HEK293T (cell line): ENCODE results near the gene TIPARP.

Experiments
- BHLHE40 ChIP-seq: fragments of 450-650 bp; IDR thresholded peaks from 2 replicates; pipeline ENCODE4 v1.6.1; 2016; ENCODE audit warnings: mild to moderate bottlenecking, moderate library complexity, borderline replicate concordance
- ELF4 ChIP-seq: fragments of 450-650 bp; IDR thresholded peaks from 2 replicates; pipeline ENCODE4 v1.6.1; 2017; ENCODE audit warnings: antibody characterized with exemption
- FOXM1 ChIP-seq: fragments of 450-650 bp; IDR thresholded peaks from 2 replicates; pipeline ENCODE4 v1.6.1; 2017; ENCODE audit warnings: mild to moderate bottlenecking, borderline replicate concordance
- L3MBTL2 ChIP-seq: fragments of 450-650 bp; conservative IDR thresholded peaks from 2 replicates; pipeline ENCODE4 v1.6.1; 2016; ENCODE audit warnings: mild to moderate bottlenecking
- LEF1 ChIP-seq: fragments of 450-650 bp; IDR thresholded peaks from 2 replicates; pipeline ENCODE4 v1.6.1; 2017; ENCODE audit warnings: mild to moderate bottlenecking, borderline replicate concordance
- NFRKB ChIP-seq: fragments of 450-650 bp; IDR thresholded peaks from 2 replicates; pipeline ENCODE4 v1.6.1; 2016; ENCODE audit warnings: mild to moderate bottlenecking, moderate library complexity
- PKNOX1 ChIP-seq: fragments of 450-650 bp; IDR thresholded peaks from 2 replicates; pipeline ENCODE4 v1.6.1; 2016
- SP1 ChIP-seq: fragments of 450-650 bp; IDR thresholded peaks from 2 replicates; pipeline ENCODE4 v1.6.1; 2017
- SUZ12 ChIP-seq: fragments of 450-650 bp; IDR thresholded peaks from 2 replicates; pipeline ENCODE4 v1.6.1; 2016; ENCODE audit warnings: mild to moderate bottlenecking

- no peak for TF ChIP-seq SP1
- TF ChIP-seq PKNOX1: no peak
- TF ChIP-seq FOXM1: no peak
- no peak for TF ChIP-seq SUZ12
- TF ChIP-seq LEF1: no peak
- no peak for TF ChIP-seq ELF4
- no peak for TF ChIP-seq L3MBTL2
- TF ChIP-seq BHLHE40: no peak
- no peak for TF ChIP-seq NFRKB
These were observed 4.3 kb upstream of the TIPARP start for GRCh38 chr3:156670077-156670476.
